NCI-H2171 (cell line): ENCODE results near the gene SYNM.

ENCODE experiments used
- DNase-seq: peaks from one replicate; lab custom pipeline; 2025; lab: John Stamatoyannopoulos, UW

The SYNM gene

GRCh38 chr15:99140590-99140989 lies 35.7 kb downstream of the SYNM start:
- DNase-seq, result no peak

- DNase-seq, result no peak
Measured at GRCh38 chr15:99141943-99142342, 37.1 kb downstream of the SYNM start.

GRCh38 chr15:99142562-99142961 lies 37.7 kb downstream of the SYNM start:
- no peak for DNase-seq

GRCh38 chr15:99143242-99143641 lies 38.4 kb downstream of the SYNM start:
- no peak for DNase-seq

- no peak for DNase-seq
Measured at GRCh38 chr15:99143655-99144610, 39.1 kb downstream of the SYNM start.

GRCh38 chr15:99145005-99145404 lies 40.1 kb downstream of the SYNM start:
- no peak for DNase-seq

GRCh38 chr15:99145778-99146177 lies 40.9 kb downstream of the SYNM start:
- DNase-seq, result no peak

- DNase-seq, result no peak
Measured at GRCh38 chr15:99146661-99147060, 41.8 kb downstream of the SYNM start.

- DNase-seq, result no peak
Measured at GRCh38 chr15:99148851-99149276, 44.0 kb downstream of the SYNM start.

- DNase-seq, result no peak
Measured at GRCh38 chr15:99149366-99149765, 44.5 kb downstream of the SYNM start.

GRCh38 chr15:99151156-99151555 lies 46.3 kb downstream of the SYNM start:
- DNase-seq, result no peak

GRCh38 chr15:99153026-99153535 lies 48.2 kb downstream of the SYNM start:
- no peak for DNase-seq

GRCh38 chr15:99154271-99154670 lies 49.4 kb downstream of the SYNM start:
- DNase-seq, result no peak

- DNase-seq, result no peak
Measured at GRCh38 chr15:99155961-99156443, 51.1 kb downstream of the SYNM start.

- DNase-seq, result no peak
Measured at GRCh38 chr15:99157456-99157855, 52.6 kb downstream of the SYNM start.

- DNase-seq, result no peak
Measured at GRCh38 chr15:99158626-99159412, 53.9 kb downstream of the SYNM start.

GRCh38 chr15:99163271-99164062 lies 58.6 kb downstream of the SYNM start:
- DNase-seq, result no peak

GRCh38 chr15:99164119-99164518 lies 59.2 kb downstream of the SYNM start:
- no peak for DNase-seq

GRCh38 chr15:99165020-99165790 lies 60.3 kb downstream of the SYNM start:
- no peak for DNase-seq

- DNase-seq, result no peak
Measured at GRCh38 chr15:99165956-99166689, 61.2 kb downstream of the SYNM start.
